NCI-H1436 treated with DMSO at 0.1 percent for 48 hours (cell line): Measurements from ENCODE around the gene STATH.
"Not testable (repeated sequence)": the region's sequence is repeated elsewhere in the genome, so short reads cannot be mapped to it uniquely, and the experiment has no call there.

Experiments used
- DNase-seq: peaks from one replicate; lab custom pipeline; 2025; lab: John Stamatoyannopoulos, UW

The STATH gene, protein sequence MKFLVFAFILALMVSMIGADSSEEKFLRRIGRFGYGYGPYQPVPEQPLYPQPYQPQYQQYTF

DNA sequence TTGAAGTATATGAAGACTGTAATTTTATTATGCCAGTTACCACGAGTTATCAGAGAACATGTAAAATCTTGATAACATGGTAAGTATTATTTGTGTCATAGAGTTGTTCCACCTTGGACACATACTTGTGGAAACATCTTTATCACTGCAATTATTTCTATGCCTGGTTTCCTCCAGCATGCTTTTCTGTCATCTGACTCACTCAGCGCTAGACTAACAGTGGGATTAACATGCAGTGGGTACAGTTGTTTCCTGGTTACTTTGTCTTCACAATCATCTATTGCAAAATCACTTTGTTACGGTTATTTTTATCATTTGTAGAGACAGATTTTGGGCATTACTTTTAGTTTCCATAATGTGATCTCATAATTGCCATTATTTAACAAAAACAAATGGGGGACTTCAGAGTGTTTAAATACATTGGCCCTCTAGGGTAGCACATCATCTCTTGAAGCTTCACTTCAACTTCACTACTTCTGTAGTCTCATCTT lies at the start of gene STATH:
TSS of gene STATH (plus strand) at position 441 of the 491 bp plus-strand sequence. CDS start 2,472 bp downstream, outside the sequence.
- DNase-seq: no peak

DNA sequence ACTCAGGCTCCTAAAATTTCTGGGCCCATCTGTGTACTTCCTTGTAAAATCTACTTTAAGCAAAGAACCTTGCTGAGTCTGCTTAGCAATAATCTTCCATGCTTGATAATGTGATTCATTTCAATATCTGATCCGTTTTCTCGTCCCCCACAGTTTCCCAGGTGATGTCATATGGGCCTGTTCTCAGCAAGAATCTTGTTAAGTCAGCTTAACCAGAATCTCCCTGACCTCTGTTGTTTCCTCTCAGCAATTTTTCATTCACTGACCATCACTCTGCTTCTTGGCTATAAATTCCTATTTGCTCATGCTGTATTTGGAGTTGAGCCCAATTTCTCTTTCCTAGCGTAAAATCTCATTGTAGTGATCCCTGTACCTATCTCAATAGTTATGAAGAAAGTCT lies 44.2 kb upstream of the STATH start:
- DNase-seq: no peak

DNA sequence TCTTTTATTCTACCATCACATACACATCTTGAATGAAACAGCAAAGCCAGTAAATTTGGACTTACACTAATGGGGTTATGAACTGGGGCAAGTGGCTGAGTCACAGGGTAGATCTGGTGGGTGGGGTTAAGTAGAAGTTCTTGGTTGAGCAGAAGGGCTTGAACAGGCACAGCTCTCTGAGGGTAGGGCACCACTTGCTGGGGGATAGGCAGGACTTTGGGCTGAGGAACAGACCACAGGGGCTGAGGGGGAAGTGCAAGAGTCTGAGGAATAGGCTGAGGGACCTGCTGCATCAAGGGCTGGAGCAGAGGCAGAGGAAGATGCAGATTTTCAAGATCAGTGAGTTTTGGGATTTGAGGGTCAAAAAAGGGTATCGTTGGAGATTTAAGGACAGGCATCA lies 38.6 kb upstream of the STATH start:
- DNase-seq: no peak

DNA sequence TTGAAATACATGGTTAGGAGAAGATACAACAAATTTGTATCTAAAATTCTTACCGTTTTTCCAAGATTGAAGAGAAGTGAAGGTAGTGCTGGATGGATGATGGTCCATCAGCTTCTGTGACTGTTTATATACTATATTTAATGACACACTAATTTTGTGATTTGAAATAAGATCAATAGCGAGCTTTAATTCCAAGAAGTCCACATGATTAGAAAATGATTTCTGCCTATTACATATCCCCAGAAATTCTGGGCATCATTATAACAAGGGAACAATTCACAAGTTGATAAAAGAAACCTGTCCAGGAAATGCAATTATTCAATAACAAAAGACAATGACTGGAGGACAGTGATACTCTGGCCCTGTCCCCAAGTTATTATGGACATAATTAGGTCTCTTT lies 30.1 kb upstream of the STATH start, which contains the start of gene CSN2:
TSS of gene CSN2 (minus strand) at position 101 of the 400 bp plus-strand sequence. CDS start 4,733 bp downstream, outside the sequence.
- no peak for DNase-seq

DNA sequence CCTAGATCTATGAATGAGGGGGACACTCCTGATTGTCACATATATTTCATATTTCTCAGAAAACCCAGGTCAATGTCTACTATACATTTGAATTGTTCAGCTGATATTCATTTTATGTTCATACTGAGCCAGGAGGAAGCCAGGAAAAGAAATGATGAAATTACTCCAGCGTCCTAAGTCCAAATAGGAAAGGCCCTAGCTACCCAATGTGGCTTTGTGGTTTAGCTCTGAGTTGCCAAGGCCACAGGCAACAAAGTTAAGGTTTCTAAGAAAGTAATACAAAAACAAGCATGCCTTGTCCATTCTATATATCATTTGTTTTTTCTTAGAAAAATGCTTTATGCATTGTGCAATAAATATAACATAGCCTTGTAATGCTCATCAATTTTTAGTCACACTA lies 25.7 kb upstream of the STATH start:
- no peak for DNase-seq

DNA sequence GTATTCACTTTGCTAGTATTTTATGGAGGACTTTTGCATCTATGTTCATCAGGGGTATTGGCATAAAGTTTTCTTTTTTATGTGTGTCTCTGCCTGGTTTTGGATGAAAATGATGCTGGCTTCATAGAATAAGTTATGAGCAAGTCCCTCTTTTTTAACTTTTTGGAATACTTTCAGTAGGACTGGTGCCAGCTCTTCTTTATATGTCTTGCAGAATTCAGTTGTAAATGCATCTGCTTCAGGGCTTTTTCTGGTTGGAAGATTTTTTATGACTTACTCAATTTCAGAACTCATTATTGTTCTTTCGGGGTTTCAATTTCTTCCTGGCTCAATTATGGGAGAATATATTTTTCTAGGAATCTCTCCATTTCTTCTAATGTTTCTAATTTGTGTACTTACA lies 21.1 kb upstream of the STATH start:
- no peak for DNase-seq

DNA sequence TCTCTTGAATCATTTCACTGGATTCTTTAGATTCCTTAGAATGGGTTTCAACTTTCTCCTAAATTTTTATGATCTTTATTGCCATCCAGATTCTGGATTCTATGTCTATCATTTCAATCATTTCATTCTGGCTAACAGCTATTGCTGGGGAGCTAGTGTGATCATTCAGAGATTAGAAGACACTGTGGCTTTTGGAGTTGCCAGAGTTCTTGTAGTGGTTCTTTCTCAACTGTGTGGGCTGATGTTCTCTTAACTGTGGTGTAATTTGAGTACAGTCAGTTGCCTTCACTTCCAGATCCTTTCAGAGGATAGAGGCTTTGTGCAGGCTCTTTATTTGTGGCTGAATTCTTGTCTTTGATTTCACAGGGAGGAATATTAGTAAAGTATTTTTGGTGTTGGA lies 18.2 kb upstream of the STATH start:
- DNase-seq: no peak

DNA sequence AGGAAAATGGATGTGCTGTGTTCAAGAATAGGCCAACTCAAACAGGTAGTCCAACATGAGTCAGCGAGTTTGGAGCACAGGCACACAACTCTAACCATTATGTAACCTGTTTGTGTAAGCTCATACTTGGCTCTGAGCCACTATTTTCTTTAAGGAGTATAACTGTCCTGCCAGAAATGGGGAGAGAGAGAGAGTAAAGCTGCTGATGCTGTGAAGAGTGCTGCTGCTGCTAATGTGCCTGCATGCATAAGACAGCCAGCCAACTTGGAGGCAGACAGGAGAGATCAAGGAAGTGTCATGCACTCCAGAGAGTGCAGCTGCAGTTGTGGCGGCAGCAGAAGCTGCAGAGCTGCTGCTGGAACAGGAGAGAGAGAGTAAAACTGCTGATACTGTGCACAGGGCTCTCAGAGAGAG lies 11.7 kb upstream of the STATH start:
- peak; percentile 68 for DNase-seq

DNA sequence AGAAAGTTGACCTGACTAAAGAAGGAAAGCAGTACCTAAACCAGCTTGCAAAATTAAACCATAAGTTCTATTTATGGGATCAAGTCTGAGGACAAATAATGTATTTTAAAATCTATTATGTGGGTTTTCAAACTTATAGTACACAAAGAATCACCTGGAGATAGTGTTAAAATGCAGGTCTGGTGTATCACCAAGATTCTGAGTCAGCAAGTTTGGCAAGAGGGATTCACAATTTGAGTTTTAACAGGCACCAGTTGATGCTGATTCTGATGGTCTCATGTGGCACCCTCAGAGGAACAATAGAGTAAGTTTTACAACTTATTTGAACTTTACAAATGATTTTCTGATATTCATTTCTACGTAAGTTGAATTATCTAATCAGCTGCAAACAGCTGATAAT lies 9.1 kb upstream of the STATH start:
- no peak for DNase-seq

DNA sequence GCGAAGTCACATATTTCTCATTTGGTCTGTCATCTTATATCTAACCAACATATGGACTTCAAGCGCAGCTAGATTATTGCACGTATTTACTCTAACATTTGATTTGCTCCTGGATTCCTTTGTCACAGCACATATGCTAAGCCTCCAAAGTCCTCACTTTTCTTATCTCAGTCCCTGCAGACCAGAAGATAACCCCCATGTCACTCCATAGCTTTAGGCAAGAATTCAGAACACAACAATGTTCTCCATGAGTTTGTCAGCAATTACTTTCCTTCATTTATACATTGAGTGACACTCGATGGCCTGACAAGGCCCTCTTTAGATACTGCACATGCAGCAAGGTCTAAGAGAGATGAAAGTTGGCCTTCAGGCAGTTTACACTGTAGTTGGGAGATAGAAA lies 4.8 kb upstream of the STATH start:
- no peak for DNase-seq

DNA sequence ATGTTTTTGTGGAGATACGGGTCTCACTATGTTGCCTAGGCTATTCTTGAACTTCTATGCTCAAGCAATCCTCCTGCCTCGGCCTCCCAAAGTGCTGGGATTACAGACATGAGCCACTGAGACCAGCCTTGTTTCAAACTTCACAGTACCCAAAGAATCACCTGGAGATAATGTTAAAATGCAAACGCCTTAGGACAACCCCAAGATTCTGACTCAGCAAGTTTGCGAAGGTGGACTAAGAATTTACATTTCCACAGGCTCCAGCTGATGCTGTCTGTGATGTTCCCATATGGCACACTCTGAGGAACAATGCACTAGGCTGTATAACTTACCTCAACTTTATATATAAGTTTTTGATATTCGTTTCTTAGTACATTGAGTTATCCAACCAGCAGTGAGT lies 984 bp upstream of the STATH start:
- no peak for DNase-seq

DNA sequence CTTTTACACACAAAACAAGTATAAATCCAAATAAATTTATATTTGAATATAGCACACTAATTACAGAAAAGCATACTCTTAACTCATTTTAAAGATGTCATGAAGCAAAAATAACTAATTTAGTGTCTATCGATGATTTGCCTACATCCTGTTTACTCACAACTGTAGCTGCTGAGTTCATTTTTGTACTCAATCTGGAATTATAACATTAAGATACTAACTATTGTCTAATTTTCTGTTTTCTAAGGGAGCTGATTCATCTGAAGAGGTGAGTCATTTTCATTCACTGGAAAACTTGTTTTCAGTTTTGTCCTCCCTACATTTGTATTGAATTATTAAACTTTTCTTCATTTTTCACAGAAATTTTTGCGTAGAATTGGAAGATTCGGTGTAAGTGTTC lies 3.7 kb downstream of the STATH start:
- no peak for DNase-seq

DNA sequence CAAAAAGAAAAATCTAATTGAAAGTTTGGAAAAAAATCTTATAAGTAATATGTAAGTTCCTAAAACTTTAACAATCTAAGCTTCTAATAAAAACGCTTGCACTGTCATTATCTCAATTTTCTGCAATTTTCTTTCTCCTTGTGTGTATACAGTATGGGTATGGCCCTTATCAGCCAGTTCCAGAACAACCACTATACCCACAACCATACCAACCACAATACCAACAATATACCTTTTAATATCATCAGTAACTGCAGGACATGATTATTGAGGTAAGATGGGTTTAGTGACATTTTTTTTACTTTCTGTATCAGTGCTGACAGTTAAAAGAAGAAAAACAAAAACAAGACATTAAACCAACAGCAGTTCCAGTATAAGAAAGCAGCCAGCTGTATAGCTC lies 4.9 kb downstream of the STATH start:
- DNase-seq: no peak

DNA sequence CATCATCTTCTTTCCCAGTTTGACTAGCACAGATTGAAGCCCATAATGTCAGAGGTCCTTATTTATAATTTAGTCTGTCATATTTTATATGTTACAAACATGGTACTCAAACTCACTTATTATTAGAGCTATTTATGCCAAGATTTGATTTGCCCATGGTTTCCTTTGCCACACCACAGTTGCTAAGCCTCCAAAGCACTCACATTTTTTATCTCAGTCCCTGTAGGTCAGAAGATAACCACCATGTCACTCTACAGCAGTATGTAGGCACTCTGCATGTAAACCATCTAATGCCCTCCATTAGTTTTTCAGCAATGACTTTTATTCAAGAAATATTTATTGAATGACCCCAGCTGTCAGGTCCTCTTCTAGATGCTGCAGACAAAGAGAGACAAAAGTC lies 6.7 kb downstream of the STATH start:
- no peak for DNase-seq

DNA sequence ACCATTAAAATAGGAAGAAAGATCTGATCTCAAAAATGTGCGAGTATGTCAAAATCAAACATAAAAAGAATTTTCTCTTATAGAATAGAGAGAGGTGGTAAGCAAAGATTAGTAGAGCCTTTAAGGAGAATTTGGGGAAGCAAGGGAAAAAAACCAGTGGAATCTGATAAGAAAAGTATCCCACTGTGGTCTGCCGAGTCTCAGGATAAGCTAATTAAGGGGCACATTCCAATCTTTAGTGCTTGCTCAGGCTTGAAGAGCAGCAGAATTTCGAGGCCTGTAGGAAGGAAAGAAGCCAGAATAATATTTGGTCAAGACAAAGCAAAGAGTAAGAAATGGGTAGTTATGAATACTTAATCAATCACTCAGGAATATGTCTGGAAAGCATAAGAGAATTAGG lies 13.0 kb downstream of the STATH start:
- DNase-seq: no peak

DNA sequence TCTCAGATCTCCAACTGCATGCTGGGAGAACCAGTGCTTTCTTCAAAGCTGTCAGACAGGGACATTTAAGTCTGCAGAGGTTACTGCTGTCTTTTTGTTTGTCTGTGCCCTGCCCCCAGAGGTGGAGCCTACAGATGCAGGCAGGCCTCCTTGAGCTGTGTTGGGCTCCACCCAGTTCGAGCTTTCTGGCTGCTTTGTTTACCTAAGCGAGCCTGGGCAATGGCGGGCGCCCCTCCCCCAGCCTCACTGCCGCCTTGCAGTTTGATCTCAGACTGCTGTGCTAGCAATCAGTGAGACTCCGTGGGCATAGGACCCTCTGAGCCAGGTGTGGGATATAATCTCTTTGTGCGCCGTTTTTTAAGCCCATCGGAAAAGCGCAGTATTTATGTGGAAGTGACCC lies 23.2 kb downstream of the STATH start:
- not testable (repeated sequence) for DNase-seq

DNA sequence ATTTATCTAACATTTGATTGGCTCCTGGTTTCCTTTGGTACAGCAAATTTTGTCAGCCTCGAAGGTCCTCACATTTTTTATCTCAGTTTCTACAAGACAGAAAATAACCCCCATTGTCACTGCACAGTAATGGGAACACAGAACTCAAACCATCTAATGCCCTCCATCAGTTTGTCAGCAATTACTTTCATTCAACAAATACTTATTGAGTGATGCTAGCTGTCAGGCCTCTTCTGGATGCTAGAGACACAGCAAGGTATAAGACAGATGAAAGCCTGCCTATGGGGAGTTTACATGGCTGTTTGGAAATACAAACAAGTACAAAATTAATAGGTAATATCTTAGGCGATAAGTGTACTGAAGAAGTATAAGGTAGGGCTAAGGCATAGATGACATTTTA lies 27.5 kb downstream of the STATH start:
- DNase-seq: no peak

DNA sequence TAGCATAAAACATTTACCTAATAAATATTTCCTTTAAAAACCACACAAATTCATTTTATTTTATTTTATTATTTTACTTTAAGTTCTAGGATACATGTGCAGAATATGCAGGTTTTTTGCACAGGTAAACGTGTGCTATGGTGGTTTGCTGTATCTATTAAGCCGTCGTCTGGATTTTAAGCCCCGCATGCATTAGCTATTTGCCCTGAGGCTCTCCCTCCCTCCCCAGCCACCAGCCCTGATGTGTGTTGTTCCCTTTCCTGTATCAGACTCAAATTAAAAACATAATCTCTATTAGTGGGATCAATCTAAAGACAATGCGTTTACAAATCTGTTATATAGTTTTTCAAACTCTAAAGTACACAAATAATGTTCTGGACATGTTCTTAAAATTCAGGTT lies 31.2 kb downstream of the STATH start:
- DNase-seq: no peak

DNA sequence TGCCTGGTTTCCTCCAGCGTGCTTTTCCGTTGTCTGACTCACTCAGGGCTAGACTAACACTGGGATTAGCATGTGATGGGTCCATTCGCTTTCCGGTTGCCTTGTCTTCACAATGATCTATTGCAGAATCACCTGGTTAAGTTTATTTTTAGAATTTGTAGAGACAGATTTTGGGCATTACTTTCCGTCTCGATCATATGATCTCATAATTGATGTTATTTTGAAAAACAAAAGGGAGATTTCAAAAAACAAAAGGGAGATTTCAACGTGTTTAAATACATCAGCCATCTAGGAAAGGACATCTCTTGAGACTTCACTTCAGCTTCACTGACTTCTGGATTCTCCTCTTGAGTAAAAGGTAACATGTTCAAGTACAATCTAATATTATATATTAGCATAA lies 32.4 kb downstream of the STATH start, which contains the start of gene HTN3:
TSS of gene HTN3 (plus strand) at position 301 of the 400 bp plus-strand sequence. CDS start 2,282 bp downstream, outside the sequence.
- DNase-seq: not testable (repeated sequence)

DNA sequence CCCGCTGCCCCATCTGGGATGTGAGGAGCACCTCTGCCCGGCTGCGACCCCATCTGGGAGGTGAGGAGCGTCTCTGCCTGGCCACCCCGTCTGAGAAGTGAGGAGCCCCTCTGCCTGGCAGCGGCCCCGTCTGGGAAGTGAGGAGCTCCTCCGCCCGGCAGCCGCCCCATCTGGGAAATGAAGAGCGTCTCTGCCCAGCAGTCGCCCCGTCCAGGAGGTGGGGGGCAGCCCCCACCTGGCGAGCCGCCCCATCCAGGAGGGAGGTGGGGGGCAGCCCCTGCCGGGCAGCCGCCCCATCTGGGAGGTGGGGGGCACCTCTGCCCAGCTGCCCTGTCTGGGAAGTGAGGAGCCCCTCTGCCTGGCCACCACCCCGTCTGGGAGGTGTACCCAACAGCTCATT lies 41.8 kb downstream of the STATH start:
- DNase-seq: not testable (repeated sequence)

DNA sequence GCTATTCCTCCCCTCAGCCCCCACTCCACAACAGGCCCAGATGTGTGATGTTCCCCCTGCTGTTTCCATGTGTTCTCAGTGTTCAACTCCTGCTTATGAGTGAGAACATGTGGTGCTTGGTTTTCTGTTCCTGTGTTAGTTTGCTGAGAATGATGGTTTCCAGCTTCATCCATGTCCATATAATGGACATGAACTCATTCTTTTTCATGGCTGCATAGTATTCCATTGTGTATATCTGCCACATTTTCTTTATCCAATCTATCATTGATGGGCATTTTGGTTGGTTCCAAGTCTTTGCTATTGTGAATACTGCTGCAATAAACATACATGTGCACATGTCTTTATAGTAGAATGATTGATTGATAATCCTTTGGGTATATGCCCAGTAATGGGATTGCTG lies 44.2 kb downstream of the STATH start:
- not testable (repeated sequence) for DNase-seq

DNA sequence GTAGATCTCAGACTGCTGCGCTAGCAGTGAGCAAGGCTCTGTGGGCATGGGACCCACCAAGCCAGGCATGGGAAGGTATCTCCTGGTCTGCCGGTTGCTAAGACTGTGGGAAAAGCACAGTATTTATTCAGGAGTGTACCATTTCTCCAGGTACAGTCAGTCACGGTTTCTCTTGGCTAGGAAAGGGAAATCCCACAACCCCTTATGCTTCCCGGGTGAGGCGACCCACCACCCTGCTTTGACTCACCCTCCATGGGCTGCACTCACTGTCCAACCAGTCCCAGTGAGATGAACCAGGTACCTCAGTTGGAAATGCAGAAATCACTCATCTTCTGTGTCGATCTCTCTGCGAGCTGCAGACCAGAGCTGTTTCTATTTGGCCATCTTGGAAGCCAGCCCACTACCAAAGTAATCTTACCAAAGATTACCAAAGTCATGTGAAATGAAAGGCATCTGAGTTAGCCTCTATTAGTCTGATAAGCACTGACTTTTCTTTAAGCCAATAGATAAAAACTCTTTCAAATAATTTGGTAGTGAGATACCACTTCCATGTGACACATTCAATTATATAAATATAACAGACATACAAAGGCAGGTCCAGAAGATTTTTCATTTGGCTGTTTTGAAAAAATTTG lies 46.0 kb downstream of the STATH start:
- no peak for DNase-seq

DNA sequence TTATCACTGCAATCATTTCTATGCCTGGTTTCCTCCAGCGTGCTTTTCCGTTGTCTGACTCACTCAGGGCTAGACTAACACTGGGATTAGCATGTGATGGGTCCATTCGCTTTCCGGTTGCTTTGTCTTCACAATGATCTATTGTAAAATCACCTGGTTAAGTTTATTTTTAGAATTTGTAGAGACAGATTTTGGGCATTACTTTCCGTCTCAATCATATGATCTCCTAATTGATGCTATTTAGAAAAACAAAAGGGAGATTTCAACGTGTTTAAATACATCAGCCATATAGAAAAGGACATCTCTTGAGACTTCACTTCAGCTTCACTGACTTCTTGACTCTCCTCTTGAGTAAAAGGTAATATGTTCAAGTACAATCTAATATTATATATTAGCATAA lies 54.4 kb downstream of the STATH start, which contains the start of gene HTN1:
TSS of gene HTN1 (plus strand) at position 301 of the 400 bp plus-strand sequence. CDS start 2,639 bp downstream, outside the sequence.
- not testable (repeated sequence) for DNase-seq
